HG03521 (cell line): ENCODE measurements around the gene MTHFD1L.
A peak's percentile ranks its signal among the peaks of the same experiment; 100 is the strongest.

Source experiments
- ATAC-seq: cut with Tn5 transposase; IDR thresholded peaks from one replicate; pipeline ENCODE4 v1.9.1; 2021; ENCODE audit warnings: mild to moderate bottlenecking, moderate library complexity; ENCODE audit not compliant: unreplicated experiment

MTHFD1L gene

GRCh38 chr6:150981669-150982068, 116.2 kb downstream of the MTHFD1L start:
- ATAC-seq, result no peak

DNA sequence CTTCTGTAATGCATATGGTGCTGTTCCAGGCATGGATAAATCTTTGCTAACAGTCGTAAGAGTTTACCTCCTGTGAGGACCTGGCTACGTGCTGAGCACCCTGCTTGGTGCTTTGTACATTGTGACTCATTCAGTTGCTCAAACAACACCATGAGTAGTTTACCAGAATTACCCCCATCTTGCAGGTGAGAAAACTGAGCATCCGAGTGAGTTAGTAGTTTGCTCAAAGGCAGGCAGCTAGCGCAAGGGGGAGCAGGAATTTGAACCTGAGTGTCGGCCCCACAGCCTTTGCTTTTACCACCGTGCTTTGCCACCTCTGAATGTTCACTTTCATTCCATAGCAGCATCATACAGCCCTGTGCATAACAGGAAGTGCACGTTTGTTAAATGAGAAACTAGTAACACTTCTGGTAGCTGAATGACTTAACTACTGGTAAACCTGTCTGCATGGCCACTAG, 121.9 kb downstream of the MTHFD1L start:
- ATAC-seq, result peak; percentile 95

GRCh38 chr6:150987855-150988464, 122.5 kb downstream of the MTHFD1L start:
- no peak for ATAC-seq

DNA sequence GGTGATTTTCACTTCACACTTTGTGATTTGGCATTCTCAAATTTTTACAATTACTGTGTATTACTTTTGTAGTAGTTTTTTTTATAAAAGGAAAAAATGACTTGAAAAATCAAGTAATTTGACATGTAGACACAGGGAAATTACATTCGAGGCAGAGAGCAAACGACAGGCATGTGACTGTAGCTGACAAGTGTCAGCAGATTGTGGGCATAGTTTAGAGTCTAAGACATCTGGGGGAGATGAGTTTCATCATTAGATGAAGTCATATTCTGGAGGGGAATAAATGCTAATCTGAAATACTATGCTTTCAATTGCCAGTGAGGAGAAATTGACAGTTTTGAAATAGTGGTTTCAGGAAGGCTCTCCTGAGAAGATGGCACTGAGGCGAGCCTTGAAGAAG, 126.0 kb downstream of the MTHFD1L start:
- no peak for ATAC-seq

- ATAC-seq, result no peak
Measured at GRCh38 chr6:150992262-150992661, 126.8 kb downstream of the MTHFD1L start.

DNA sequence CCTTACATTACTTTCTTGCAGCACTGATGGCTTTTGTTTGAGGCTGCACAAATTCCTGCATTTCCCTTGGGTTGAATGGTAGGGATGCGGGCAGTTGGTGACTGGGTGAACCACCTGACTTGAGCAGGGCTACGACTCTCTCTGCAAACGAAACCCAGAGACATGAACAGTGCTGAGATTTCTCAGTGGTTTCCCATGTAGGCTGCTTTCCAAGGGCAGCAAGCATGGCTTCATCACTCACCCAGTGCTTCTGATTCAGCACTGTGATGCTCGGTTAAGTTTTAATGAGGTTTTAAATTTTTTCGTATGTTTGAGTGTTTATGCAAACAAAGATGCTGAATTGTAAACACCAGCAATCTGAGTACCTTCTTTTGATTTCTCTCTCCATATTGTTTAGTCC, 127.2 kb downstream of the MTHFD1L start:
- no peak for ATAC-seq

GRCh38 chr6:150993253-150993652, 127.8 kb downstream of the MTHFD1L start:
- ATAC-seq, result no peak

DNA sequence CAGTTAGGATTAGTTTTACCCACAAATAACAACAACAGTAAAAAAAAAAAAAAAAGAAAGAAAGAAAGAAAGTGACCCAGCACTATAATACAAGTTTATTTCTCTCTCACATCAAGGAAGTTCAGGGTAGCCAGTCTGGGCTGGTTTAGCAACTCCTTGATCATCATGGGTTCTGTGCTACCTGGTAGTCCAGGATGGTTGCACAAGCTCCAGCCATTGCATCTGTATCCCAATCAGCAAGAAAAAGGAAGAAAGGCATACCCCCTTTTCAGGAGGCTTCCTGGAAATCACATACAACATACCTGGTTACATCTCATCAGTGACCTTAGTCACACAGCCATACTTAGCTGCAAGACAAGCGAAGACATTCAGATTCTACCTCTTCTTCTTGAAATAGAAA, 128.5 kb downstream of the MTHFD1L start:
- no peak for ATAC-seq

DNA sequence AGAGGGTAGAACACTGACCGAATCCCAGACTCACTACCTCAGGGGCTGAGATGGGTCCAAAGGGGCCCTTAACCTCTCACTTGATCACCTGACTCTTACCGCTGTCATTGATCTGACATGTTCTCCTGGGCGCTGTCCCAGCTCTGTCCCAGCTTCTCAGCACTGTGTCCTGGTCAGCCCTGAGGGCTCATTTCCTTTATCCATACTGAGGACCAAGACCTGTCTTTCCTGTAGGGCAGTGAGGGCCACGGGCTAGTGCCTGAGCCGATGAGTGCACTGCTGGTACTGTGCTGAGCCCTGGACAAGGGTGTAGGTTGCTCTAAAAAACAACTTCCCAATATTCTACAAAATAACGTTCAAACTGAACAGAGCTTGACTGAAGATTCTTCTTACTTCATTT, 131.5 kb downstream of the MTHFD1L start:
- ATAC-seq, result no peak

DNA sequence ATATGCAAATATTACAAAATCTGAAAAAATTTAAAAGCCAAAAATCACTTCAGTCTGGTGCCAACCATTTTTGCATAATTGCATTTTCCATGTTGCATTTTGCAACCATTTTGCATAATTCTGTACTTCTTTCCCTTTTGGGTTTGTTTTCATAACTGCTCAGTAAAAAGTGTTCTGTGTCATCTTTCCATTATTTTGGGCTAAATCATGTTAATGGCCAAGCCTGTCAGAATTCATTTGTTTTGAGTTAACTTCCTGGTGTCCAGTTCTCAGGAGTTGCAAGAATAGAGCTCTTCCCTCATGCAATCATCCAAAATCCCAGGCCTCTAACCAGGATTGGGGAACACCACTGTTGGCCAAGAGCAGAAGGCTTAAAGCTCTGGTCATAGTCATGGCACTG, 133.6 kb downstream of the MTHFD1L start:
- no peak for ATAC-seq

DNA sequence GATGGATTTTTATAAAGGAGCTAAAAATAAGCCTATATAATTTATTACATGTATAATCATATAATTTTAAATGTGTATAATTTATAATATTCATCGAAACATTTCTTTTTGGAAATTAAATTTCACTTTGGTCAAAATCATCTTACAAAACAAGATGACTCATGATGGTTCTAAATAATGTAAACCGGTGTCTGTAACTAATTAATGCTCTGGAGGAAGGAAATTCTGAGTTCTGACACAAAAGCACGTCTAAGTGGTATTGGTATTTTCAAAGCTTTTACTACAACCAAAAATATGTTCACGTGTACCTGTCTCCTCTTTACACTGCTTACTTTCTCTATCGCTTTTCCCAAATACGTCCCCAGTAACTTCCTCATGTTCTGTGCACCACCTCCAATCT, 134.1 kb downstream of the MTHFD1L start:
- no peak for ATAC-seq

DNA sequence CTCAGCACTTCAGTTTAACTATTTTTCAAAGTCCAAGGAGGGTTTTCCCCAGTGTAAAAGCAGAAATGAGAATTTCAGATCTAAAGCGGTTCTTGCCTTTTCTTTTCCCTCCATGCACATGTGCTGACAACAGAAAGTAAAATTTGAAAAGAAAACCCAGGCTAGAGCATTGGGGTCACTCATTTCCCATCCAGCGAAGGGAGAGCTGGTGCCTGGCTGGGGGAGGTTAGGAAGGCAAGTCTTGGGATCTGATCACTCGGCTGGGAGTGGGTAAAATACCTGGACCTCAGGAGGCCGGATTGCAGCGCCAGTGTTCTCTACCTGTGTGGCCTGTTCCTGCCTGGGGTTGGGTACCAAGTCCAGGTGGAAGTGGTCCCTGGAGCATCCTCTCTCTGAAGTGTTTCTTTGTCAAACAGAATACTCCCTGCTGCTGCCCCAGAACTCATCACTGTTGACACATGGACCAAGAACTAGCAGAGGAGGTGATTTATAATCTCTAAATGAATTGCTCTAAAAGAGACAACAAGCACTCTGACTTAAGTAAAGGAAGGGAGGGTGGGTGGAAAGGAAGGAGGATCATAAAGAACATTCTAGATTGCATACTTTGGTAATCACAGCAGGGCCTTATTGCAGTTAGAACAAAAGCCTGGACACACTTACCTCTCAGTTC, 136.0 kb downstream of the MTHFD1L start:
- ATAC-seq, result peak; percentile 78

DNA sequence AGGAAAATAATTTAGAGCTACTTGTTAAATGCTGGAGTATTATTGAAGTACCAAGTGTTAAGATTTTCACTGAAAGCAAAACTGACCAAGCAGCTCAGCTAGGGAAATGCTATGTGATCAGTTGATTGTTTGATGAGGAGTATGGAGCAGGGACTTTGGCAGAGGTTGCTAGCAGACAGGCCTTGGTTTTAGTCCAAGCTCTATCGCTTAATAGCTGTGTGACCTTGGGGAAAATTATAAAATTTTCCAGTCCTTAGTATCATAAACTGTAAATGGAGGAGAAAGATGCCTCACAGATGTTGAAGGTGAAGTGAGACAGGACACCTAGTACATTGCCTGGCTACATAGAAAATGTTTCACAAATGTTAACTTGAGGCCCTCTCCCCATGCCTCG, 136.6 kb downstream of the MTHFD1L start:
- ATAC-seq, result no peak

GRCh38 chr6:151002491-151002935, 137.0 kb downstream of the MTHFD1L start:
- ATAC-seq, result no peak

GRCh38 chr6:151004383-151005024, 139.0 kb downstream of the MTHFD1L start:
- no peak for ATAC-seq

GRCh38 chr6:151005164-151005563, 139.7 kb downstream of the MTHFD1L start:
- ATAC-seq, result no peak

DNA sequence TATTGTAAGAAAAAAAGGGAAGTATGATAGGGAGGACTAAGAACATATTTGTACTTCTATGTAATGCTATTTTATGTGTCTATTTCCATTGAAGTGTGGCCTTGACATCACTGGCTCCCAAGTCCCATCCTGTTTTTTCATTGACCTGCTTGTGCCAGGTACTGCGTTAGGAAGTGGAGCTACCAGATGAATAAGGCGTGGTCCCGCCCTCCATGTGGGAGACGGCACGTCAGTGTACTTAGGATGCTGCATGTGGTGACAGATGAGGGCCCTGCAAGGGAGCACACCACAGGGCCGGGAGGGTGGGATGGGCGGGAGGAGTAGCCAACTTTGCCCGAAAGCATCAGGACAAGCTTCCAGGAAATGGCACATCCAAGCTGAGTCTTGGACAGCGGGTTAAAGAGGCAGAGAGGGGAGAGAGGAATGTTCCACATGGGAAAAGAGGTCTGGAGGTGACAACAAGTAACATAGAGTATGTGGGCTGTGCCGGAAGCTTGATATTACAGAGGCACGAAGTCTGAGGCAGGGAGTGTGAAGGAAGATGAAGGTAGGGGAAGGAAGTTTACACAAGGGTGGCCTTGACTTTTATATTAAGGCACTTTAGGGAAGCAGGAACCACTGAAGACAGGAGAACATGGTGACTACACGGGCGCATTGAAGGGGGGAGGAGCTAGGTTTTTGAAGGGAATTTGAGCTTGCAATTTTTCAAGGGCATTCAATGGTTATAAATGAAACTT, 140.6 kb downstream of the MTHFD1L start:
- ATAC-seq, result no peak

- ATAC-seq, result no peak
Measured at GRCh38 chr6:151007076-151007475, 141.6 kb downstream of the MTHFD1L start.

- ATAC-seq, result no peak
Measured at GRCh38 chr6:151007922-151008321, 142.4 kb downstream of the MTHFD1L start.

GRCh38 chr6:151008425-151008824, 142.9 kb downstream of the MTHFD1L start:
- no peak for ATAC-seq

GRCh38 chr6:151009576-151009975, 144.1 kb downstream of the MTHFD1L start:
- no peak for ATAC-seq

DNA sequence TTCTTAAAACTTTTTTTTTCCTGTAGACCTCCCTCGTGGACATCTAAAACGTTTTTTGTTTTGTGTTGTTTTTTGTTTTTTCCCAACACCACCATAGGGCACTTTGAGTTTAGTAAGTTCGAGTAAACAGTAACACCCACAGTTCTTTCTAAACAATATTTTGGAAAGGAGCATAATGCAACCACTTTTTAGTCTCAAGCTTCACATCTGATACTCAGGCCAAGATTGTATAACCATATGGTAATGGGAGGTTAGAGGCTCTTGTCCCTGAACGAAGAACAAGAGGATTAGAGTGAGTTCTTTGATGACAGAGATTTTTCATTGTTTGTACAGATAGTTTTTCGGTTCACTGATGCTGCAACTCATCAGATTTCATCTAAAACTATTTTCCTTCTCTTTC, 144.6 kb downstream of the MTHFD1L start:
- no peak for ATAC-seq
